OCI-LY7 (cell line): ENCODE results near the gene RPL27. TPM values are rescaled to one million over a fixed set of nuclear protein-coding genes. Genes with fewer than 3 reads are reported as not detected.
"Not testable (repeated sequence)": the region's sequence is repeated elsewhere in the genome, so short reads cannot be mapped to it uniquely, and the experiment has no call there.

Experiments used
- BruUV-seq: library from RNA; stranded (reverse); fragments of 400-500 nt; replicated peaks from 2 replicates; lab custom pipeline; 2021; lab: Mats Ljungman, UMichigan
- CTCF ChIA-PET: fragments of 300-600 bp; sonication (Branson Sonifier 250); formaldehyde crosslinking; loops from one replicate; lab custom pipeline; 2022; ENCODE audit warnings: antibody characterized with exemption; ENCODE audit not compliant: unreplicated experiment; lab: Charles Lee
- POLR2A ChIA-PET: fragments of 300-600 bp; sonication (Branson Sonifier 250); formaldehyde crosslinking; loops from one replicate; lab custom pipeline; 2022; ENCODE audit warnings: antibody characterized with exemption; lab: Charles Lee
- DNase-seq: peaks from one replicate; pipeline ENCODE4 v3.0.0-alpha.2; 2015; ENCODE audit warnings: low spot score
- H2AFZ ChIP-seq: fragments of 200-600 bp; sonication (generic), shearing (Covaris generic); 2 replicates; pipeline ENCODE4 v1.6.1; 2014; ENCODE audit warnings: mild to moderate bottlenecking, antibody characterized with exemption, low read length, moderate library complexity
- H3K27ac ChIP-seq: fragments of 200-600 bp; sonication (generic); 2 replicates; pipeline ENCODE4 v1.5.1; 2014; ENCODE audit warnings: mixed run types, low read depth, mild to moderate bottlenecking, moderate library complexity, low read length, inconsistent platforms; ENCODE audit not compliant: poor library complexity, severe bottlenecking
- H3K36me3 ChIP-seq: fragments of 200-600 bp; sonication (generic); 2 replicates; pipeline ENCODE4 v1.6.1; 2014; ENCODE audit warnings: mild to moderate bottlenecking, antibody characterized with exemption, low read length, moderate library complexity, mixed read lengths; ENCODE audit not compliant: insufficient read depth
- H3K4me1 ChIP-seq: fragments of 200-600 bp; sonication (generic); 2 replicates; pipeline ENCODE4 v1.5.1; 2014; ENCODE audit warnings: mild to moderate bottlenecking, low read length; ENCODE audit not compliant: insufficient read depth, poor library complexity, severe bottlenecking
- H3K4me2 ChIP-seq: fragments of 200-600 bp; sonication (generic); 2 replicates; pipeline ENCODE4 v1.6.1; 2014; ENCODE audit warnings: mild to moderate bottlenecking, low read length
- H3K4me3 ChIP-seq: fragments of 200-600 bp; sonication (generic); 2 replicates; pipeline ENCODE4 v1.5.1; 2014; ENCODE audit warnings: mild to moderate bottlenecking, low read depth, low read length; ENCODE audit not compliant: poor library complexity, severe bottlenecking
- H3K79me2 ChIP-seq: fragments of 200-600 bp; sonication (generic); 2 replicates; pipeline ENCODE4 v1.6.1; 2016; ENCODE audit warnings: low read depth, mild to moderate bottlenecking, low read length, moderate library complexity, mixed read lengths; ENCODE audit not compliant: insufficient read depth
- H3K9me2 ChIP-seq: fragments of 200-600 bp; sonication (generic); 2 replicates; pipeline ENCODE4 v1.6.1; 2016; ENCODE audit warnings: mild to moderate bottlenecking, low read length, mixed read lengths; ENCODE audit not compliant: insufficient read depth
- H3K9me3 ChIP-seq: fragments of 200-600 bp; sonication (generic); 2 replicates; pipeline ENCODE4 v1.6.1; 2014; ENCODE audit warnings: mild to moderate bottlenecking, mixed run types, low read length, mixed read lengths
- H4K20me1 ChIP-seq: fragments of 200-600 bp; sonication (generic); 2 replicates; pipeline ENCODE4 v1.6.1; 2014; ENCODE audit warnings: mild to moderate bottlenecking, antibody characterized with exemption, low read length, moderate library complexity, mixed read lengths; ENCODE audit not compliant: insufficient read depth
- EZH2phosphoT487 ChIP-seq: fragments of 200-600 bp; sonication (generic); IDR thresholded peaks from 2 replicates; pipeline ENCODE4 v1.6.1; 2018; ENCODE audit warnings: low read depth, borderline replicate concordance, mild to moderate bottlenecking, mixed run types, antibody characterized with exemption, low read length, moderate library complexity, mixed read lengths
- intact Hi-C: fragments of 100-400 bp; cut with micrococcal nuclease; formaldehyde crosslinking; loops from one replicate; pipeline ENCODE4 v1.10.0; 2022; ENCODE audit not compliant: unreplicated experiment
- total RNA-seq, 2 experiments: library from RNA; depleted of rRNA in 1 of 2; stranded (reverse); fragments of >200 nt in 1 of 2; shearing (Covaris generic) in 1 of 2; gene quantifications; 2 replicates each; pipeline ENCODE4 v1.2.3, GENCODE V29; 2014 to 2022
- TF ChIP-seq, protein P1 (sequence below): fragments of 200-600 bp; sonication (generic); conservative IDR thresholded peaks from 2 replicates; pipeline ENCODE4 v1.5.1; 2014; ENCODE audit warnings: mild to moderate bottlenecking, antibody characterized with exemption, low read length, moderate library complexity, mixed read lengths

RPL27 gene
- total RNA-seq, 2 experiments from 2014 or later = 1,313 to 2,299 TPM

DNA sequence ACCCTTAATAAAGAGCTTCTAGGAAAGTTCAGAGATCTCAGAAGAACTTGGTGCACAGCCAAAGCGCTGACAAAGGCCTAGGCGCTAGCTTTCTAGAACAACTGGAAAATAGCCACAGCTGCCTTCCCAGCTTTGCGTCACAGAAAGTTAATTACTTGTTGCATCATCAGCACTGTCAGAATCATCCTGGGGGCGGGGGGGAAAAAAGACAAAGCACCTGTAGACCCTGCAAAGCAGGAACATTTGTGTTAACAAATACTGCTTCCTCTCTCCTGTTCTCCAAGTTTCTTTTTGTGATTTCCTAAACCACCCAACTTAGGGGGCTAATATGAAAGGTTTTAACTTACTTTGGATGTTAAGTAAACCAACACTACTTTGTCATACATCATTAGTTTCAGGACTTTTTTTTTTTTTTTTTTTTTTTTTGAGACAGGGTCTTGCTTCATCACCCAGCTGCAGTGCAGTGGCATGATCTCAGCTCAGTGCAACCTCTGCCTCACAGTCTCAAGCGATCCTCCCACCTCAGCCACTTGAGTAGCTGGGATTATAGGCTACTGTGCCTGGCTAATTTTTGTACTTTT is 29.1 kb upstream of the RPL27 start:
- Histone ChIP-seq H3K27ac (peak overlapping the region; percentile 7), H3K4me1 (peaks cover 16% of the 10 kb centered on the region), H3K4me3 (no peak overlapping the region), H3K36me3 (no peaks in the 10 kb centered on the region), H3K9me2 (no peaks in the 10 kb centered on the region), H4K20me1 (no peaks in the 10 kb centered on the region), H3K9me3 (no peaks in the 10 kb centered on the region), H3K4me2 (peak overlapping the region; percentile 9; the same call in 1 of the 2 replicates), H2AFZ (peak overlapping the region; percentile 50), H3K79me2 (0 out of 2 replicates have a peak, but pooled peaks cover 4% of the 10 kb centered on the region)
- no peak for TF ChIP-seq EZH2phosphoT487
- TF ChIP-seq, protein P1, sequence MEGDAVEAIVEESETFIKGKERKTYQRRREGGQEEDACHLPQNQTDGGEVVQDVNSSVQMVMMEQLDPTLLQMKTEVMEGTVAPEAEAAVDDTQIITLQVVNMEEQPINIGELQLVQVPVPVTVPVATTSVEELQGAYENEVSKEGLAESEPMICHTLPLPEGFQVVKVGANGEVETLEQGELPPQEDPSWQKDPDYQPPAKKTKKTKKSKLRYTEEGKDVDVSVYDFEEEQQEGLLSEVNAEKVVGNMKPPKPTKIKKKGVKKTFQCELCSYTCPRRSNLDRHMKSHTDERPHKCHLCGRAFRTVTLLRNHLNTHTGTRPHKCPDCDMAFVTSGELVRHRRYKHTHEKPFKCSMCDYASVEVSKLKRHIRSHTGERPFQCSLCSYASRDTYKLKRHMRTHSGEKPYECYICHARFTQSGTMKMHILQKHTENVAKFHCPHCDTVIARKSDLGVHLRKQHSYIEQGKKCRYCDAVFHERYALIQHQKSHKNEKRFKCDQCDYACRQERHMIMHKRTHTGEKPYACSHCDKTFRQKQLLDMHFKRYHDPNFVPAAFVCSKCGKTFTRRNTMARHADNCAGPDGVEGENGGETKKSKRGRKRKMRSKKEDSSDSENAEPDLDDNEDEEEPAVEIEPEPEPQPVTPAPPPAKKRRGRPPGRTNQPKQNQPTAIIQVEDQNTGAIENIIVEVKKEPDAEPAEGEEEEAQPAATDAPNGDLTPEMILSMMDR = no peak
- intact Hi-C loops = no loop called here
- ChIA-PET POLR2A (interaction anchor here (0.6 to 1.5 kb wide), 6 partner anchors 11 to 231 kb away, joined by 3 to 5 read pairs (median 4); partner anchors contain the start of genes BECN1 and PTGES3L), CTCF (no interaction called here)
- BruUV-seq = no TSS peak
- peak; percentile 25 for DNase-seq

DNA sequence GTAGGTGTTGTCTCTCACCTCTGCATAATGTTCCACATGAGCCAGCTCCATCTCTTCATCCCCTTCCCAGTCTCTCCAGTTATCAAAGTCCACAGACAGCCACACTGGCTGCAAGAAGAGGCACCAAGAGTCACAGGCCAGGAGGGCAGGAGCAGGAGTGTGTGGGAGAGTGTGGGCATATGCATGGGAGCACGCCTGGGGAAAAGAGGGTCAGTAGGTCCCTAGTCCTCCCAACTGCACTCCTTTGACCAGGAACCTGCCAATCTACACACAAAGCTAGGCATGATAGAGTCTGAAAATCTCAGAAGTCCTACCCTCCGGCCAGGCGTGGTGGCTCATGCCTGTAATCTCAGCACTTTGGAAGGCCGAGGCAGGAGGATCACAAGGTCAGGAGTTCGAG is 26.6 kb upstream of the RPL27 start:
- H3K4me1 ChIP-seq = peaks cover 19% of the 10 kb centered on the region
- H3K9me2 ChIP-seq = no peaks in the 10 kb centered on the region
- CTCF ChIA-PET = no interaction called here
- H3K4me2 ChIP-seq = no peak overlapping the region
- no peak for DNase-seq
- intact Hi-C loops = no loop called here
- no peak overlapping the region for H2AFZ ChIP-seq
- H3K79me2 ChIP-seq = no peaks in the 10 kb centered on the region
- POLR2A ChIA-PET = interaction anchor here (0.7 kb wide), 1 partner anchor 33 kb away, joined by 5 read pairs; no protein-coding TSS in a partner anchor
- no peaks in the 10 kb centered on the region for H4K20me1 ChIP-seq
- H3K36me3 ChIP-seq = no peaks in the 10 kb centered on the region
- BruUV-seq = no TSS peak
- no peaks in the 10 kb centered on the region for H3K9me3 ChIP-seq
- no peak overlapping the region for H3K27ac ChIP-seq
- TF ChIP-seq, protein P1 = no peak
- TF ChIP-seq EZH2phosphoT487 = no peak
- H3K4me3 ChIP-seq = no peak overlapping the region

DNA sequence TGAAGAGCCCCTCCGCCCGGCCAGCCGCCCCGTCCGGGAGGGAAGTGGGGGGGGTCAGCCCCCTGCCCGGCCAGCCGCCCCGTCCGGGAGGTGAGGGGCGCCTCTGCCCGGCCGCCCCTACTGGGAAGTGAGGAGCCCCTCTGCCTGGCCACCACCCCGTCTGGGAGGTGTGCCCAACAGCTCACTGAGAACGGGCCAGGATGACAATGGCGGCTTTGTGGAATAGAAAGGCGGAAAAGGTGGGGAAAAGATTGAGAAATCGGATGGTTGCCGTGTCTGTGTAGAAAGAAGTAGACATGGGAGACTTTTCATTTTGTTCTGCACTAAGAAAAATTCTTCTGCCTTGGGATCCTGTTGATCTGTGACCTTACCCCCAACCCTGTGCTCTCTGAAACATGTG is 24.9 kb upstream of the RPL27 start:
- H3K36me3 ChIP-seq, H3K9me3 ChIP-seq, H2AFZ ChIP-seq, H3K79me2 ChIP-seq, intact Hi-C loops, H3K27ac ChIP-seq, BruUV-seq, H4K20me1 ChIP-seq, CTCF ChIA-PET, H3K4me2 ChIP-seq, DNase-seq, H3K4me3 ChIP-seq, H3K9me2 ChIP-seq, POLR2A ChIA-PET: not testable (repeated sequence)
- H3K4me1 ChIP-seq = peaks cover 18% of the 10 kb centered on the region
